NCI-H2171 treated with DMSO at 0.1 percent for 48 hours (cell line): Measurements from ENCODE around the gene C16orf92.
"Not testable (repeated sequence)": the region's sequence is repeated elsewhere in the genome, so short reads cannot be mapped to it uniquely, and the experiment has no call there.

Experiments
- DNase-seq: peaks from one replicate; lab custom pipeline; 2025; lab: John Stamatoyannopoulos, UW

C16orf92 gene

GRCh38 chr16:30005341-30006094 lies 17.5 kb upstream of the C16orf92 start:
- DNase-seq = peak; percentile 39

GRCh38 chr16:30006095-30006473 lies 16.9 kb upstream of the C16orf92 start:
- no peak for DNase-seq

- DNase-seq = no peak
These were observed 16.2 kb upstream of the C16orf92 start for GRCh38 chr16:30006659-30007377.

- DNase-seq = no peak
These were observed 15.6 kb upstream of the C16orf92 start for GRCh38 chr16:30007378-30007895.

GRCh38 chr16:30009085-30009862 lies 13.7 kb upstream of the C16orf92 start:
- no peak for DNase-seq

- DNase-seq = peak; percentile 37
These were observed 12.8 kb upstream of the C16orf92 start for GRCh38 chr16:30009990-30010843.

GRCh38 chr16:30010844-30011713 lies 11.9 kb upstream of the C16orf92 start, which contains the start of gene DOC2A:
Gene DOC2A (minus strand): TSS chr16:30011027. CDS start chr16:30010222, 805 bp downstream.
- peak; percentile 60 for DNase-seq

GRCh38 chr16:30011714-30012504 lies 11.1 kb upstream of the C16orf92 start:
- no peak for DNase-seq

- DNase-seq = not testable (repeated sequence)
These were observed 10.4 kb upstream of the C16orf92 start for GRCh38 chr16:30012598-30012997.

GRCh38 chr16:30015450-30015849 lies 7.5 kb upstream of the C16orf92 start:
- not testable (repeated sequence) for DNase-seq

- DNase-seq = no peak
These were observed 6.3 kb upstream of the C16orf92 start for GRCh38 chr16:30016555-30017276.

GRCh38 chr16:30017277-30017656 lies 5.7 kb upstream of the C16orf92 start:
- DNase-seq = no peak

- not testable (repeated sequence) for DNase-seq
These were observed 5.1 kb upstream of the C16orf92 start for GRCh38 chr16:30017937-30018336.

- DNase-seq = no peak
These were observed 4.3 kb upstream of the C16orf92 start for GRCh38 chr16:30018731-30019158.

- no peak for DNase-seq
These were observed 588 bp downstream of the C16orf92 start for GRCh38 chr16:30023586-30023985.

GRCh38 chr16:30024451-30024850 lies 1.5 kb downstream of the C16orf92 start:
- DNase-seq = no peak

- no peak for DNase-seq
These were observed 2.2 kb downstream of the C16orf92 start for GRCh38 chr16:30025156-30025555.

GRCh38 chr16:30025574-30025973 lies 2.6 kb downstream of the C16orf92 start:
- no peak for DNase-seq

GRCh38 chr16:30026449-30026848 lies 3.5 kb downstream of the C16orf92 start:
- DNase-seq = no peak
